GM18951 (cell line): Measurements from ENCODE around the gene PTX4.

Experiments used
- POLR2A ChIP-seq: IDR thresholded peaks from 4 replicates; pipeline ENCODE4 v1.6.1; 2011; ENCODE audit warnings: mild to moderate bottlenecking; ENCODE audit not compliant: insufficient read length, insufficient read depth; ENCODE audit errors: extremely low read depth
- in situ Hi-C: fragments of 300-500 bp; cut with MboI; formaldehyde crosslinking; loops from one replicate; pipeline ENCODE4 v1.12.0; 2022; ENCODE audit warnings: low sequenced_read_pairs, mixed read lengths, inconsistent platforms; ENCODE audit not compliant: unreplicated experiment

The PTX4 gene

DNA sequence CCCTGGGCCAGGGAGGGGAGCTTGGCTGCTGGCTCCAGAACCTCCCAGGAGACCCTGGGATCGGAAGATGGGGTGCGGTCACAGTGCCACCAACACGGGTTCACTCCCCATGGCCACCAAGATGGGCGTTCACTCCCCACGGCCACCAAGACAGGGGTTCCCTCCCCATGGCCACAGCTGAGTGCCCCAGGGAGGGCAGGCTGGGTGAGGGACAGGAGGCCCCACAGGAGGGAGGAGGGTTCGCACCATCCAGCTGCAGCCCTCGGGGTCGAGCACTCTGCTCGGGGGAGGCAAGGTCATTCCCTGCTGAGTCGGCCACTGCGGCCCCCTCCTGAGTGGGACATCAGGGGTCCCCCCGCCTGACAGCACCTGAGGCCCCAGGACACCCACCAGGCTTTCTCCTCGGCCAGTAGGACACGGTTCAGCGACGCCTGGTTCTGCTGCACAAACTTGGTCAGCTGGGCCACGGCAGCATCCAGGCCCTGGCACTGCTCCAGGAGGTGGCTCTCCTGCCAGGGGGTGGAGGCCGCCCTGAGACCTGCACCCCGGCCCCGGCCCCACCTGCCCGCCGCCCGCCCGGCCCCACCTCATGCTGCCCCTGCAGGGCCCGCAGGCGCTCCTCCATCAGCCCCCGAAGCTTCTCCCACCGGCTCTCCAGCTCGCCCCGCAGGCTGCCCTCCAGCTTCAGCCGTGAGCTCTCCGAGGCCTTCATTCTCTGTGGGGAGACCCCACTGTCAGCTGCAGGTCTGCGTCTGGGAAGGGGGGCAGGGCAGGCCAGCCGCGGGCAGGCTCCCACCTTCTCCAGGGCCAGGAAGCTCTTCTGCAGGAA, 50.3 kb downstream of the PTX4 start:
- TF ChIP-seq POLR2A: no peak
- in situ Hi-C loops: no loop called here

GRCh38 chr16:1437606-1438005, 51.1 kb downstream of the PTX4 start:
- TF ChIP-seq POLR2A: no peak
- in situ Hi-C loops: no loop called here

- in situ Hi-C loops: no loop called here
- TF ChIP-seq POLR2A: no peak
These were observed 51.9 kb downstream of the PTX4 start for GRCh38 chr16:1436731-1437355.

GRCh38 chr16:1435921-1436697, 52.6 kb downstream of the PTX4 start:
- no peak for TF ChIP-seq POLR2A

More at GRCh38 chr16:1435921-1436697, 52.6 kb downstream of the PTX4 start:
- in situ Hi-C loops: no loop called here
